Esophagus squamous epithelium (tissue), 5 donors: ENCODE results near the gene ZNF800. TPM values are rescaled to one million over a fixed set of nuclear protein-coding genes. Genes with fewer than 3 reads are reported as not detected.

ENCODE experiments used
- DNase-seq: peaks from one replicate; lab custom pipeline; 2025; lab: John Stamatoyannopoulos, UW
- H3K27ac ChIP-seq, 4 donors: fragments of 200-600 bp; sonication (generic); one replicate each; pipeline ENCODE4 v1.5.1; 2016 to 2019; ENCODE audit warnings: mild to moderate bottlenecking in 1 of 4
- H3K27me3 ChIP-seq, 4 donors: fragments of 200-600 bp; sonication (generic); 1 replicate in 3 of 4; 2 replicates in 1 of 4; pipeline versions ENCODE4 v1.5.1 to v1.6.0; 2017 to 2021; ENCODE audit warnings: antibody characterized with exemption in 1 of 4
- H3K36me3 ChIP-seq, 3 donors: fragments of 200-600 bp; sonication (generic); one replicate each; pipeline ENCODE4 v1.5.1; 2016 to 2019
- H3K4me1 ChIP-seq, 3 donors: fragments of 200-600 bp; sonication (generic); one replicate each; pipeline ENCODE4 v1.5.1; 2017 to 2019
- H3K4me3 ChIP-seq, 4 donors: fragments of 200-600 bp; sonication (generic); 1 replicate in 3 of 4; 2 replicates in 1 of 4; pipeline ENCODE4 v1.5.1; 2016 to 2019; ENCODE audit warnings: mild to moderate bottlenecking in 2 of 4, moderate library complexity in 1 of 4
- H3K9me3 ChIP-seq, 3 donors: fragments of 200-600 bp; sonication (generic); one replicate each; pipeline ENCODE4 v1.5.1; 2016 to 2019
- CTCF ChIP-seq, 6 experiments: fragments of 450-650 bp in 4 of 6; fragments of 200-600 bp in 2 of 6; sonication (generic) in 2 of 6; IDR thresholded peaks; one replicate each; pipeline ENCODE4 v1.5.1; 2016 to 2019; ENCODE audit warnings: antibody characterized with exemption in 6 of 6, mild to moderate bottlenecking in 4 of 6, moderate library complexity in 4 of 6
- POLR2A ChIP-seq, 4 donors: fragments of 450-650 bp; IDR thresholded peaks; one replicate each; pipeline ENCODE4 v1.6.1; 2017; ENCODE audit warnings: antibody characterized with exemption in 4 of 4, mild to moderate bottlenecking in 4 of 4, moderate library complexity in 3 of 4
- WGBS, 2 donors: methylation state at CpG; one replicate each; pipeline ENCODE4 v1.1.5; 2018; 5-methylcytosine and 5-hydroxymethylcytosine counted together
- intact Hi-C: fragments of 100-400 bp; cut with DNase I; formaldehyde crosslinking; loops from one replicate; pipeline ENCODE4 v1.15.0; 2022
- total RNA-seq, 4 donors: library from RNA; depleted of rRNA; stranded (reverse); fragments of >200 nt; gene quantifications; one replicate each; pipeline ENCODE4 v1.1.0, GENCODE V29; 2016
- donor health status: DM: yes; HTN: yes; CAD: no.

ZNF800 gene
- total RNA-seq, 4 donors from 2014 or later = 21.1 to 27.8 (median 24.2) TPM

GRCh38 chr7:127382301-127383085, 10.0 kb downstream of the ZNF800 start:
- no peaks in the 10 kb centered on the region for H3K27me3 ChIP-seq
- no peak for TF ChIP-seq CTCF (IDR thresholded peaks at IDR 0.05)
- no peak for TF ChIP-seq POLR2A (IDR thresholded peaks at IDR 0.05)
- 63 to 69% methylated on average over 2 of the region's 2 CpGs for WGBS, 2 donors
- no peaks in the 10 kb centered on the region for H3K9me3 ChIP-seq
- no peak for DNase-seq
- no peak overlapping the region for H3K27ac ChIP-seq
- H3K4me1 ChIP-seq = peaks cover 0 to 23% (median 4%) of the 10 kb centered on the region in 3 donors
- no peak overlapping the region for H3K4me3 ChIP-seq
- intact Hi-C loops = no loop called here
- H3K36me3 ChIP-seq = peaks cover 0 to 48% (median 4%) of the 10 kb centered on the region in 3 donors

- intact Hi-C loops = no loop called here
- H3K27ac ChIP-seq = no peak overlapping the region
- no peak overlapping the region for H3K4me3 ChIP-seq
- H3K36me3 ChIP-seq = peaks cover 0 to 48% (median 0%) of the 10 kb centered on the region in 3 donors
- H3K9me3 ChIP-seq = no peaks in the 10 kb centered on the region
- peaks cover 0 to 14% (median 0%) of the 10 kb centered on the region in 3 donors for H3K4me1 ChIP-seq
- DNase-seq = no peak
- no peaks in the 10 kb centered on the region for H3K27me3 ChIP-seq
- TF ChIP-seq POLR2A (IDR thresholded peaks at IDR 0.05) (no peak), CTCF (IDR thresholded peaks at IDR 0.05) (no peak)
Measured at GRCh38 chr7:127380479-127380878, 12.0 kb downstream of the ZNF800 start.

- TF ChIP-seq POLR2A (IDR thresholded peaks at IDR 0.05) (no peak), CTCF (IDR thresholded peaks at IDR 0.05) (no peak)
- intact Hi-C loops = no loop called here
- no peak for DNase-seq
- Histone ChIP-seq H3K9me3 (no peaks in the 10 kb centered on the region), H3K4me1 (peaks cover 0 to 14% (median 0%) of the 10 kb centered on the region in 3 donors), H3K27ac (no peak overlapping the region), H3K27me3 (no peaks in the 10 kb centered on the region), H3K36me3 (peaks cover 0 to 48% (median under 1%) of the 10 kb centered on the region in 3 donors), H3K4me3 (no peak overlapping the region)
- 89% methylated on average over 2 of the region's 2 CpGs; no CpG with 5 or more reads in 1 of the 2 donors for WGBS, 2 donors
Measured at GRCh38 chr7:127379642-127380041, 12.9 kb downstream of the ZNF800 start.

- Histone ChIP-seq H3K36me3 (peaks cover 0 to 59% (median 5%) of the 10 kb centered on the region in 3 donors), H3K27ac (no peak overlapping the region), H3K4me3 (no peak overlapping the region), H3K9me3 (no peaks in the 10 kb centered on the region), H3K27me3 (no peaks in the 10 kb centered on the region), H3K4me1 (peaks cover 0 to 13% (median 0%) of the 10 kb centered on the region in 3 donors)
- TF ChIP-seq CTCF (IDR thresholded peaks at IDR 0.05) (no peak), POLR2A (IDR thresholded peaks at IDR 0.05) (no peak)
- intact Hi-C loops = no loop called here
- 48 to 65% methylated on average over 1 of the region's 1 CpG for WGBS, 2 donors
- DNase-seq = no peak
Measured at GRCh38 chr7:127378537-127378936, 14.0 kb downstream of the ZNF800 start.

GRCh38 chr7:127377425-127377824, 15.1 kb downstream of the ZNF800 start:
- Histone ChIP-seq H3K27ac (no peak overlapping the region), H3K4me1 (peaks cover 0 to 2% (median 0%) of the 10 kb centered on the region in 3 donors), H3K9me3 (no peaks in the 10 kb centered on the region), H3K4me3 (no peak overlapping the region), H3K27me3 (no peaks in the 10 kb centered on the region), H3K36me3 (peaks cover 0 to 63% (median 5%) of the 10 kb centered on the region in 3 donors)
- DNase-seq = no peak
- TF ChIP-seq POLR2A (IDR thresholded peaks at IDR 0.05) = no peak
- TF ChIP-seq CTCF (IDR thresholded peaks at IDR 0.05) = no peak
- intact Hi-C loops = no loop called here
- WGBS, 2 donors = 57 to 58% methylated on average over 1 of the region's 1 CpG
